ENCODE results near the gene ZC3H18. TPM values are rescaled to one million over a fixed set of nuclear protein-coding genes. Genes with fewer than 3 reads are reported as not detected.

ZC3H18 gene
- polyA plus RNA-seq, 1 donor from 2014 or later = 12.8 TPM

DNA sequence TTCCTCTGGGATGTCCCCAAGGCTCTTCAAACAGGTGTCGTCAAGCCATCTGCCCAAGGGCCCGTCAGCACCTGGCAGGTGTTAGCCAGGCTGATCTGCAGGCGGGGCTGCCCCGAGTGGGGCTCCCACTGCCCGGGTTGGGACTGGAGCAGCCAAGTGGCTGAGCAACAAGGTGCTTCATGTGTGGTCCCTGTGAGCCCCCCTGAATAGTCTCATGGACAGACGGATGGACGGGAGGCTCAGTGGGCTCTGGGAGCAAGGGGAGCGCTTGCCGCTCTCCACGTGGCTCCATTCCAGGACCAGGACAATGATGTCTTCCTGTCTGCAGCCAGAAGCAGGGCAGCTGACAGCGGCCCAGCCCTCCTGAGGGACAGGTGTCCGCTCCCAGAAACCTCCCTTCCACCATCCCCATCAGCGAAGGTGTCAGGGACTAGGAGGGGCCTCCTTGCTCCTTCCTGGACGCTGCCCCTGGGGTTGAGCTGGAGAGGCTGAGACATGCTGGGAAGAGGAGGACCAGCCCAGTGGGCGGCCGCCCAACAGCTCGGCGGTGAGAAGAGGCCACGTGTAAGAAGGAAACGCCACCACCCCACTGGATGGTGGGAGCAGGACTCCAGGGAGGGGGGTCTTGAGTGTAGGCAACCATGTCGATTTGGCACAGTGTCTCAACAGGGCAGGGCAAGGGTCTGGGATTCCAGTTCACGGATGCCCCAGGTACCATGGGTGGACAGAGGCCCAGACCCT is 106.5 kb downstream of the ZC3H18 start:
- Histone ChIP-seq H3K4me2 (ENCODE audit: low read length) (no peak overlapping the region), H4K20me1 (ENCODE audit: insufficient read depth) (no peaks in the 10 kb centered on the region), H2AFZ (ENCODE audit: low read depth, low read length) (no peak overlapping the region), H3F3A (ENCODE audit: insufficient read depth, low read length, poor library complexity, severe bottlenecking) (no peaks in the 10 kb centered on the region), H3K9ac (ENCODE audit: low read length) (no peak overlapping the region), H3K36me3 (ENCODE audit: insufficient read depth, low read length) (no peaks in the 10 kb centered on the region), H3K27me3 (ENCODE audit: insufficient read depth, low read depth, low read length) (no peaks in the 10 kb centered on the region), H3K9me2 (ENCODE audit: insufficient read depth, low read length) (no peaks in the 10 kb centered on the region), H3K79me2 (replicated peaks; ENCODE audit: insufficient read depth, low read length) (no peaks in the 10 kb centered on the region), H3K4me3 (ENCODE audit: low read length) (no peak overlapping the region), H3K27ac (ENCODE audit: low read length) (no peak overlapping the region), H3K9me3 (ENCODE audit: low read length) (no peaks in the 10 kb centered on the region)
- TF ChIP-seq, protein P1, sequence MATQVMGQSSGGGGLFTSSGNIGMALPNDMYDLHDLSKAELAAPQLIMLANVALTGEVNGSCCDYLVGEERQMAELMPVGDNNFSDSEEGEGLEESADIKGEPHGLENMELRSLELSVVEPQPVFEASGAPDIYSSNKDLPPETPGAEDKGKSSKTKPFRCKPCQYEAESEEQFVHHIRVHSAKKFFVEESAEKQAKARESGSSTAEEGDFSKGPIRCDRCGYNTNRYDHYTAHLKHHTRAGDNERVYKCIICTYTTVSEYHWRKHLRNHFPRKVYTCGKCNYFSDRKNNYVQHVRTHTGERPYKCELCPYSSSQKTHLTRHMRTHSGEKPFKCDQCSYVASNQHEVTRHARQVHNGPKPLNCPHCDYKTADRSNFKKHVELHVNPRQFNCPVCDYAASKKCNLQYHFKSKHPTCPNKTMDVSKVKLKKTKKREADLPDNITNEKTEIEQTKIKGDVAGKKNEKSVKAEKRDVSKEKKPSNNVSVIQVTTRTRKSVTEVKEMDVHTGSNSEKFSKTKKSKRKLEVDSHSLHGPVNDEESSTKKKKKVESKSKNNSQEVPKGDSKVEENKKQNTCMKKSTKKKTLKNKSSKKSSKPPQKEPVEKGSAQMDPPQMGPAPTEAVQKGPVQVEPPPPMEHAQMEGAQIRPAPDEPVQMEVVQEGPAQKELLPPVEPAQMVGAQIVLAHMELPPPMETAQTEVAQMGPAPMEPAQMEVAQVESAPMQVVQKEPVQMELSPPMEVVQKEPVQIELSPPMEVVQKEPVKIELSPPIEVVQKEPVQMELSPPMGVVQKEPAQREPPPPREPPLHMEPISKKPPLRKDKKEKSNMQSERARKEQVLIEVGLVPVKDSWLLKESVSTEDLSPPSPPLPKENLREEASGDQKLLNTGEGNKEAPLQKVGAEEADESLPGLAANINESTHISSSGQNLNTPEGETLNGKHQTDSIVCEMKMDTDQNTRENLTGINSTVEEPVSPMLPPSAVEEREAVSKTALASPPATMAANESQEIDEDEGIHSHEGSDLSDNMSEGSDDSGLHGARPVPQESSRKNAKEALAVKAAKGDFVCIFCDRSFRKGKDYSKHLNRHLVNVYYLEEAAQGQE (IDR thresholded peaks at IDR 0.05; ENCODE audit: borderline replicate concordance) = no peak
- TF ChIP-seq RAD21 (conservative IDR thresholded peaks at IDR 0.05) (no peak), TAF1 (IDR thresholded peaks at IDR 0.05; ENCODE audit: low read depth) (no peak), POLR2AphosphoS5 (IDR thresholded peaks at IDR 0.05) (no peak), SMC3 (conservative IDR thresholded peaks at IDR 0.05; ENCODE audit: poor library complexity) (no peak), CTCF (IDR thresholded peaks at IDR 0.05; ENCODE audit: poor library complexity, severe bottlenecking) (no peak), EZH2 (IDR thresholded peaks at IDR 0.05; ENCODE audit: borderline replicate concordance, insufficient read depth, low read length, poor library complexity, severe bottlenecking) (no peak), EP300 (conservative IDR thresholded peaks at IDR 0.05; ENCODE audit: poor library complexity, severe bottlenecking) (no peak), MXI1 (conservative IDR thresholded peaks at IDR 0.05; ENCODE audit: poor library complexity, severe bottlenecking) (no peak)

- Histone ChIP-seq H3K9me2 (ENCODE audit: insufficient read depth, low read length) (no peaks in the 10 kb centered on the region), H2AFZ (ENCODE audit: low read depth, low read length) (no peak overlapping the region), H3K27me3 (ENCODE audit: insufficient read depth, low read depth, low read length) (no peaks in the 10 kb centered on the region), H3K27ac (ENCODE audit: low read length) (no peak overlapping the region), H3K9me3 (ENCODE audit: low read length) (no peaks in the 10 kb centered on the region), H3F3A (ENCODE audit: insufficient read depth, low read length, poor library complexity, severe bottlenecking) (no peaks in the 10 kb centered on the region), H3K4me2 (ENCODE audit: low read length) (no peak overlapping the region), H3K4me3 (ENCODE audit: low read length) (no peak overlapping the region), H3K9ac (ENCODE audit: low read length) (no peak overlapping the region), H3K79me2 (replicated peaks; ENCODE audit: insufficient read depth, low read length) (no peaks in the 10 kb centered on the region), H3K36me3 (ENCODE audit: insufficient read depth, low read length) (no peaks in the 10 kb centered on the region), H4K20me1 (ENCODE audit: insufficient read depth) (no peaks in the 10 kb centered on the region)
- TF ChIP-seq, protein P1 (IDR thresholded peaks at IDR 0.05; ENCODE audit: borderline replicate concordance) = no peak
- TF ChIP-seq EZH2 (IDR thresholded peaks at IDR 0.05; ENCODE audit: borderline replicate concordance, insufficient read depth, low read length, poor library complexity, severe bottlenecking) = no peak
- no peak for TF ChIP-seq EP300 (conservative IDR thresholded peaks at IDR 0.05; ENCODE audit: poor library complexity, severe bottlenecking)
- TF ChIP-seq RAD21 (conservative IDR thresholded peaks at IDR 0.05) = no peak
- no peak for TF ChIP-seq TAF1 (IDR thresholded peaks at IDR 0.05; ENCODE audit: low read depth)
- TF ChIP-seq POLR2AphosphoS5 (IDR thresholded peaks at IDR 0.05) = no peak
- no peak for TF ChIP-seq SMC3 (conservative IDR thresholded peaks at IDR 0.05; ENCODE audit: poor library complexity)
- no peak for TF ChIP-seq CTCF (IDR thresholded peaks at IDR 0.05; ENCODE audit: poor library complexity, severe bottlenecking)
- TF ChIP-seq MXI1 (conservative IDR thresholded peaks at IDR 0.05; ENCODE audit: poor library complexity, severe bottlenecking) = no peak
These were observed 107.5 kb downstream of the ZC3H18 start for GRCh38 chr16:88677721-88678120.
